Measurements from ENCODE around the gene SH3TC1. TPM values are rescaled to one million over a fixed set of nuclear protein-coding genes. Genes with fewer than 3 reads are reported as not detected.

Gene SH3TC1
- total and polyA plus RNA-seq, 10 of the 15 experiments (the other 5 are each of a cell fraction or from before 2014, with no cell fraction given) = 0.19 to 47.0 (median 18.4) TPM

GRCh38 chr4:8205241-8205707 is 6.2 kb downstream of the SH3TC1 start (continued):
- no peak for TF ChIP-seq ZBTB4 (CRISPR knock-in tag; IDR thresholded peaks at IDR 0.05)
- no peak for TF ChIP-seq EP300 (IDR thresholded peaks at IDR 0.05; ENCODE audit: borderline replicate concordance in 1 of 2, control insufficient read depth in 1 of 2, low read depth in 2 of 2, low read length in 2 of 2)
- TF ChIP-seq POLR2AphosphoS2 (IDR thresholded peaks at IDR 0.05; ENCODE audit: low read depth, low read length) = no peak
- no peak for TF ChIP-seq IKZF1 (conservative IDR thresholded peaks at IDR 0.05)
- TF ChIP-seq MEF2A (IDR thresholded peaks at IDR 0.05; ENCODE audit: insufficient read depth, low read depth, low read length) = no peak
- no peak for TF ChIP-seq SP1 (IDR thresholded peaks at IDR 0.05; ENCODE audit: low read depth, low read length)
- TF ChIP-seq, protein P1, sequence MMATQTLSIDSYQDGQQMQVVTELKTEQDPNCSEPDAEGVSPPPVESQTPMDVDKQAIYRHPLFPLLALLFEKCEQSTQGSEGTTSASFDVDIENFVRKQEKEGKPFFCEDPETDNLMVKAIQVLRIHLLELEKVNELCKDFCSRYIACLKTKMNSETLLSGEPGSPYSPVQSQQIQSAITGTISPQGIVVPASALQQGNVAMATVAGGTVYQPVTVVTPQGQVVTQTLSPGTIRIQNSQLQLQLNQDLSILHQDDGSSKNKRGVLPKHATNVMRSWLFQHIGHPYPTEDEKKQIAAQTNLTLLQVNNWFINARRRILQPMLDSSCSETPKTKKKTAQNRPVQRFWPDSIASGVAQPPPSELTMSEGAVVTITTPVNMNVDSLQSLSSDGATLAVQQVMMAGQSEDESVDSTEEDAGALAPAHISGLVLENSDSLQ (IDR thresholded peaks at IDR 0.05) = no peak
- no peak for TF ChIP-seq NFYA (IDR thresholded peaks at IDR 0.05; ENCODE audit: borderline replicate concordance, low read depth, low read length)
- TF ChIP-seq, protein P2, sequence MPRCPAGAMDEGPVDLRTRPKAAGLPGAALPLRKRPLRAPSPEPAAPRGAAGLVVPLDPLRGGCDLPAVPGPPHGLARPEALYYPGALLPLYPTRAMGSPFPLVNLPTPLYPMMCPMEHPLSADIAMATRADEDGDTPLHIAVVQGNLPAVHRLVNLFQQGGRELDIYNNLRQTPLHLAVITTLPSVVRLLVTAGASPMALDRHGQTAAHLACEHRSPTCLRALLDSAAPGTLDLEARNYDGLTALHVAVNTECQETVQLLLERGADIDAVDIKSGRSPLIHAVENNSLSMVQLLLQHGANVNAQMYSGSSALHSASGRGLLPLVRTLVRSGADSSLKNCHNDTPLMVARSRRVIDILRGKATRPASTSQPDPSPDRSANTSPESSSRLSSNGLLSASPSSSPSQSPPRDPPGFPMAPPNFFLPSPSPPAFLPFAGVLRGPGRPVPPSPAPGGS (IDR thresholded peaks at IDR 0.05; ENCODE audit: borderline replicate concordance, insufficient read depth, low read depth, low read length, poor library complexity, severe bottlenecking) = no peak
- TF ChIP-seq, protein P3, sequence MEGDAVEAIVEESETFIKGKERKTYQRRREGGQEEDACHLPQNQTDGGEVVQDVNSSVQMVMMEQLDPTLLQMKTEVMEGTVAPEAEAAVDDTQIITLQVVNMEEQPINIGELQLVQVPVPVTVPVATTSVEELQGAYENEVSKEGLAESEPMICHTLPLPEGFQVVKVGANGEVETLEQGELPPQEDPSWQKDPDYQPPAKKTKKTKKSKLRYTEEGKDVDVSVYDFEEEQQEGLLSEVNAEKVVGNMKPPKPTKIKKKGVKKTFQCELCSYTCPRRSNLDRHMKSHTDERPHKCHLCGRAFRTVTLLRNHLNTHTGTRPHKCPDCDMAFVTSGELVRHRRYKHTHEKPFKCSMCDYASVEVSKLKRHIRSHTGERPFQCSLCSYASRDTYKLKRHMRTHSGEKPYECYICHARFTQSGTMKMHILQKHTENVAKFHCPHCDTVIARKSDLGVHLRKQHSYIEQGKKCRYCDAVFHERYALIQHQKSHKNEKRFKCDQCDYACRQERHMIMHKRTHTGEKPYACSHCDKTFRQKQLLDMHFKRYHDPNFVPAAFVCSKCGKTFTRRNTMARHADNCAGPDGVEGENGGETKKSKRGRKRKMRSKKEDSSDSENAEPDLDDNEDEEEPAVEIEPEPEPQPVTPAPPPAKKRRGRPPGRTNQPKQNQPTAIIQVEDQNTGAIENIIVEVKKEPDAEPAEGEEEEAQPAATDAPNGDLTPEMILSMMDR (IDR thresholded peaks at IDR 0.05 in 2 of 3, conservative IDR thresholded peaks at IDR 0.05 in 1 of 3; ENCODE audit: control insufficient read depth in 2 of 3, extremely low read depth in 1 of 3, insufficient read depth in 1 of 3, low read depth in 3 of 3, low read length in 3 of 3) = no peak

All from GM12878 (cell line).